Left colon (tissue), 2 donors: ENCODE data around the gene NEU4. TPM values are rescaled to one million over a fixed set of nuclear protein-coding genes. Genes with fewer than 3 reads are reported as not detected.
"Not testable (repeated sequence)": the region's sequence is repeated elsewhere in the genome, so short reads cannot be mapped to it uniquely, and the experiment has no call there.

Source experiments
- ATAC-seq: fragments of 200-7000 bp; cut with Tn5 transposase; one replicate; pipeline ENCODE4 v1.9.1; 2020; ENCODE audit warnings: mild to moderate bottlenecking, moderate library complexity
- DNase-seq, 2 donors: peaks; one replicate each; pipeline ENCODE4 v3.0.0-alpha.2; 2020
- intact Hi-C, 2 donors: fragments of 100-400 bp; cut with DNase I in 1 of 2; cut with micrococcal nuclease in 1 of 2; formaldehyde crosslinking; loops; one replicate each; pipeline versions ENCODE4 v1.11.2 to v1.14.0; 2022; cut with DNase I, micrococcal nuclease
- total RNA-seq, 2 donors: library from RNA; stranded (reverse); fragmentation: NEBNext Ultra II Directional; extraction: Animal tissue kit (Norgen Biotek cat#: 25700); gene quantifications; one replicate each; pipeline ENCODE4 v1.2.1, GENCODE V29; 2021
- donor health status: DM: no; HTN: no; CAD: no.
- donor health status: DM: yes; HTN: yes; CAD: no.

NEU4 gene
- total RNA-seq, 2 donors from 2014 or later, result 32.3 to 124 TPM

- peak; percentile 87 to 92 for DNase-seq
- intact Hi-C loops, result no loop called here
- ATAC-seq, result peak; percentile 62
Observed at GRCh38 chr2:241773511-241774418, 35.2 kb upstream of the NEU4 start.

DNA sequence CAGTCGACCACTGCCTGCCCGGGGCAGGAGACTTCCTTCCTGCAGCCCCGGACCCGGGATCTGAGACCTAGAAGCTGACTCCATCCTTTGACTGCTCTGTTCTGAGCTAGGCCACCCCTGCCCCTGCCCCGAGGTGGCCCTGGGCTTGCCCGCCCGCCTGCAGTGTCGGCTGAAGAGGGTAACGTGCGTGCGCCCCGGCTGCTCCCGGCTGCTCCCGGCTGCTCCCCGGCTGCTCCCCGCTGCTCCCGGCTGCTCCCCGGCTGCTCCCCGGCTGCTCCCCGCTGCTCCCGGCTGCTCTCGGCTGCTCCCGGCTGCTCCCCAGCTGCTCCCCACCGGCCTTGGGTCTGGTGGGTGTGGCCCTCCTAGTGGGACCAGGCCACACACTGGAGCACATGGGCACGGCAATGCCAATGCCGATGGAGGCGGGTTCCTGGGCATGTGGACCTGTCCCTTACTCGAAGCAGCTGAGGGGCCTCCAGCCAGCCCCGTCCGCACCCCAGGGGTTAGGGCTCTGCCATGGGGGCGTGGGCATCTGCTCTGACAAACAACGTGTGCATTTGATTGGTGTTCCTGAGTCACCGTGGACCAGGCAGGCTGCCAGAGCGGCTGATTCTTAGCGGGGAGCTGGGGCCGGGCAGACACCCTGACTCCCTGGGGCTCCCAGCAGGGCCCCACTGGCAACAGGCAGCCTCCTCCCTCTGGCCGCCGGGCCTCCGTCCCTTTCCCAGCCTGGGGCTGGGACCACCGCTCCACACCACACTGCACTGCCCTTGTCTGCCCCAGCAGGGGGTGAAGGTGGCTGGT lies 34.4 kb upstream of the NEU4 start:
- peak; percentile 72 to 88 for DNase-seq
- ATAC-seq, result peak; percentile 44
- intact Hi-C loops, result no loop called here

GRCh38 chr2:241775223-241776177 lies 33.5 kb upstream of the NEU4 start:
- ATAC-seq, result peak; percentile 10
- intact Hi-C loops, result no loop called here
- DNase-seq, result peak in 1 of 2 donors; percentile 43

DNA sequence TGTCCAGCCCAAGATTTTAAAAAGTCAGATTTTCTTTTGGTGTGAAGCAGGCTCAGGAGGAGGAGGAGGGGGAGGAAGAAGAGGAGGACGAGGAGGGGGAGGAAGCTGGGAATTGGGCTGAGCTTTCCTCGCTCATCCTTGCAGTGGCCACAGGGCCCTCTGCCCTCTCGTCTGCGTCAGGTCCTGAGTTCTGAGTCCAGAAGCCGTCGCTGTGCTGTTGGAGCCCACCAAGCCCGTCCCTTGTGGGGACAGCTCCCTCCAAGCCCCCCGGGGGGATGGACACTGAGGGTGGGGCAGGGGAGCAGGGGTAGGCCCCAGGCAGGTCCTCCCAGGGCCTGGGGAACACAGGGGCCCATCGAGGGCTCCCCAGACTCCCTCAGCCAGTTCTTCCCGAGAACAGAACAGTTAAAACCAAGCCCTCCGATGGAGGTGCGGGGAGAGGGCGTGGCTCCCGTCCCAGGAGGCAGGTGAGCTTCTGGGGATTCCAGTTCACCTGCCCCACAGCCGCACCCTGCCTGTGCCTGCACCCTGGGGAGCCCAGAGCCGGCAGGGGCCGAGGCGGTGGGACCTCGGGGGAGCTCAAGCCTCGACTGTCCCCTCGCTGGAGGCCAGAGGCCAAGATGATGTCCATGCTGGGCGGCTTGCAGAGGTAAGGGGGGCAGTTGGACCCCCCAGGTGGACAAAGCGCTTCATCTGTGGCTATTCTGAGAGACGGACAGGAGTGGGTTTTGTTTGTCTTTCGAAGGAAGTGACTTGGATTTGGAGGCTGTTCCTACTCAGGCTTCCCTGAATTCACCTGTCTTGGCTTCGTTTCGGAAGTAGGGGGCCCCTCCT lies 32.4 kb upstream of the NEU4 start, which contains the start of gene GAL3ST2:
Gene GAL3ST2, plus strand, starts transcription at position 487 of the 834 bp plus-strand sequence. Its CDS starts 134 bp downstream, at position 621.
- intact Hi-C loops, result no loop called here
- peak; percentile 73 to 84 for DNase-seq
- ATAC-seq, result peak; percentile 51

DNA sequence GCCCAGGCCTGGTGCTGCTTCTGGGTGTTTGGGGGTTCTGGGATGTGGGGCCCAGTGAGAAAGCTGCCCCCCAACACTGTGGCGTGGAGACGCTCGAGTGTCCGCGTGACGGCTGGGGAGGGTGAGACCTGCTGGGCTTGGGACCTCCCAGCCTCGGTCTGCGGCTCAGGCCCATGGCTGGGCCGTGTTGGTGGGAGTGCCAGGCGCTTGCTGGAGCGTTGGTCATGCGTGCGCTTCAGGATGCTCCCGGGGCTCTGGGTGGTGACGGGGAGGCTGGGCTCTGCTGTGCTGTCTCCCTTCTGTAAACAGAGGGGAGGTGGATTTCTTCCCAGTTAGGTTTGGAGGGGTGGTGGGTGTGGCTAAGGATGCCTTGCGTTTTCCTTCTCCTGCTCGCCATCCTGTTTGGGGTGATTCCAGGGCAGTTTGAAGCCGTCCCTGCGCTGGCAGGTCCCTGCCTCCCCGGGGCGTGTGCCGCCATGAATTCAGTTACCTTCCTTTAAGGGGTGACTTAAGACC lies 31.8 kb upstream of the NEU4 start:
- DNase-seq (no peak), ATAC-seq (peak; percentile 29)
- intact Hi-C loops, result no loop called here

DNA sequence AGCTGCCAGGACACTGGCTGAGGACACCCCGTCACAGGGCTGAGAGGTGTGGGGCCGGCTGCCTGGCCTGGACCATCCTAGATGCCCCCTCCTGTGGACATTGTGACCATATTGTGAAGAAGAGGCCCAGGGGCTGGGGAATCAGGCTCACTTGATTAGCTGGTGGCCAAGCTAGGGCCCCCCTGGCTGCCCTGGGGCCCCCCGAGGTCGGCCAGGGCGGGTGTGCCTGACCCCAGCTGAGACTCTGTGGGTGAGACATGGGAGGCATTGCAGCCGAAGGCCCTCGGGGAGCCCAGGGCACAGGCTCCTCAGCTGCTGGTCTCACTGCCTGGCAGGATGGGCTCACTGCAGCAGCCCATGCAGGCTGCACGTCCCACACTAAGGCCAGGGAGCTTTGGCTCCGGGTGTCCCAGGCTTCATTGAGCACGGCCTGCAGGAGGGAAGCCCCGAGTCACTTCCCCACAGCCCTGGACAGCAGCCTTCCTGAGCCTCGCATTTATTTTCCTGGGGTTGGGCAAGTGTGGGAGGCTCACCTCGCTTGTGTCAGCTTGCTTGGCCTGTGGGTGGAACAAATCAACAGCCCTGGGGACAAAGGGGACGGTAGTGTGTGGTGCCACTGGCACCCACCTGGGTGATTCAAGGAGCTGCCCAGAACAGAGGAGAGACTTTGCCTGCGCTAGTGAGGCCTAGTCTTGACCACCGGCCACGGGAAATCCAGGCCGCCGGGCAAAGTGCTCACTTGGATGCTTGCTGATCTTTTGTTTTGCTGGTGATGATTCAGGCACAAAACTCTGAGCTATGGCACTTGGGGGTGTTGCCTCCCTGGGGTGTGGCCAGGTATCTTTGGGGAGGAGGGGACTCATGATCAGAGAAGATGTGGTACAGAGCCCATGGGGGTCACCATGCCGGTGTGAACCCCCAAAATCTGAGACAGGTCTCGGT lies 31.0 kb upstream of the NEU4 start:
- ATAC-seq (peak; percentile 8), DNase-seq (no peak)
- intact Hi-C loops, result no loop called here

DNA sequence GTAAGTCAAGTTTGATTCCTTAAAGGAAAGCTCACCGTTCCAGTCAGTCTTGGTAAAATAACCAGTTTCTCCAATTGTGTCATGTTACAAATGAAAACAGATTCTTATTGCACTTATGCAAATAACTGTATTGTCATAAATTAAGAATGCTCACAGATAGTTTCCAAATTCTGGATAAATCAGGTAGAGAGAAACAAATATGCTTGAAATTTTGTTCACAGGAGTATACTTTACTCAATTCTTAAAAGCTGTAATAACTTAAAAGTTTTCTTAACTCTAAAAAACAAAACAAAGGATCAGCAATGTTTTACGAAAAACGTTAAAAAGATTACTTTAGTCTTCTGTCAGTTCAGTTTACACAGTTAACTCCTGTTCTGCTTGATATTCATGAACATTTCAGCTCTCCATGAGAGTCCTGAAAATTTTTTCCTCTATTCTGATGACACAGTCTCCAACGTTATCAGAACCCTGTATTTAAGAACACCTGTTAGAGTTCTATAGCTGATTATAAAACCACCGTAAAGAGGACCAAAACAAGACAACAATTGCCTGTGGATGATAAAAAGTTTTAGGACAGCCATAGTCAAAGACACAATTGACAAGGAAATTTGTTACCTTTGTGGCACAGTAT lies 27.9 kb upstream of the NEU4 start:
- no peak for ATAC-seq
- intact Hi-C loops, result no loop called here
- DNase-seq, result no peak

DNA sequence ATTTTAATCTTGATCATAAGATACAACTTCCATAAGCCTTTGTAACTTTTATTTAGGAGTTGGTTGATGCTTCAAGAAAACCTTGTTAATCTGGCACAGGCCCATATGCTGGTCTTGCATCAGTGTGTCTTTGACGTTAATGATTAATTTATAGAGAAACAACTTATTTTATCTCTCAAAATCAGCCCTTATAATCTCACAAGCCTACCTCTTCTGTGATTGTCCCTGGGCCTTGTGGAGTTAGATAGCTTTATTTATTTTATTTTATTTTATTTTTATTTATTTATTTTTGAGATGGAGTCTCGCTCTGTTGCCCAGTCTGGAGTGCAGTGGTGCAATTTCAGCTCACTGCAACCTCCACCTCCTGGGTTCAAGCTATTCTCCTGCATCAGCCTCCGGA lies 26.9 kb upstream of the NEU4 start:
- intact Hi-C loops, DNase-seq, ATAC-seq: not testable (repeated sequence)

- intact Hi-C loops, result no loop called here
- DNase-seq, result no peak
- no peak for ATAC-seq
Observed at GRCh38 chr2:241788135-241788534, 20.9 kb upstream of the NEU4 start.

DNA sequence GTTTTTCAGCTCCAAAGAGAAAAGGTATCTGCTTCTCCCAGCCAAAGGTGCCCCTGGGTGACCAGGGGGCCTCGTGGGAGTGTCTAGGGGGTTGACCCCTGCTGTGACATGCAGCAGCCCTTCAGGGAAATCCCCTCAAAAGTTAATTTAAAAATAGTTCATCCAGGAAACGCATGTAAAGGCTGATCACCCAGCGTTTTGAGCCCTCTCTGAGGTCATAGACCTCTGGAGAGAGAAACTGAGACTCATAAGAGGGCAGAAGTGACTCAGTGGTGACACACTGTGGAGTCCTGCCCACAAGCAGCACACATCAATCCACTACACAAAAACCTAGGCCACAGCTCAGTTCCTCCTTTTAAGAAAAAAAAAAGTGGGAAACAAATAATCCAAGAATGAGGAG lies 20.4 kb upstream of the NEU4 start:
- peak; percentile 44 for ATAC-seq
- DNase-seq, result no peak
- intact Hi-C loops, result no loop called here

GRCh38 chr2:241791385-241791784 lies 17.6 kb upstream of the NEU4 start:
- intact Hi-C loops, ATAC-seq: not testable (repeated sequence)
- peak in 1 of 2 donors; percentile 40 for DNase-seq

- intact Hi-C loops, result no loop called here
- no peak for DNase-seq
- ATAC-seq, result no peak
Observed at GRCh38 chr2:241793385-241793784, 15.6 kb upstream of the NEU4 start.

DNA sequence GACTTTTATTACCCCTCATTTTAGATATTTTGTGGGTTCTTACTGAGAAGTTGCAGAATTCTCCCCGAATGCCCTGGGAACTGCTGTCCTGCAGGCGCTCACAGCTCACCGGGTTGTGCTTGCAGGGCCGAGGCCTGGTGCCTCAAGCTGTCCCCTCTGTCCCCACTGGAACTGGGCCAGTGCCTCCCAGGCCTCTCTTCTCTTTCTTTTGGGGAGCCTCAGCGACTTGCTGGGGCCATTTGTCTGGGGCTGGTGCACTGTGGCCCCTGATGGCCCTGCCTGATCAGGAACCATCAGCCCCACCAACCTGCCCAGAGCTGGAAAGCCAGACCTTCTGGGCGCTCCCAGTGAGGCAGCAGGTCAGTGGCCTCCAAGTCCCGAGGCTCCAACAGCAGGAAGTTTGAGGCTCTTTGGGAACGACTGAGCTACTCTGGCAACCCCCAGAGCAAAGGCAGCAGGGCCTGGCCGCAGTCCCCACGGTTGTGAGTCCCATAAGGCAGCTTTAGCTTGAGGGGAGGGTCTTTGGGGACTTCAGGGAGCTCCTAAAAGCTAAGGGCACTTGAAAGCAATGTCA lies 14.7 kb upstream of the NEU4 start:
- DNase-seq, result peak; percentile 27 to 40
- intact Hi-C loops, result no loop called here

DNA sequence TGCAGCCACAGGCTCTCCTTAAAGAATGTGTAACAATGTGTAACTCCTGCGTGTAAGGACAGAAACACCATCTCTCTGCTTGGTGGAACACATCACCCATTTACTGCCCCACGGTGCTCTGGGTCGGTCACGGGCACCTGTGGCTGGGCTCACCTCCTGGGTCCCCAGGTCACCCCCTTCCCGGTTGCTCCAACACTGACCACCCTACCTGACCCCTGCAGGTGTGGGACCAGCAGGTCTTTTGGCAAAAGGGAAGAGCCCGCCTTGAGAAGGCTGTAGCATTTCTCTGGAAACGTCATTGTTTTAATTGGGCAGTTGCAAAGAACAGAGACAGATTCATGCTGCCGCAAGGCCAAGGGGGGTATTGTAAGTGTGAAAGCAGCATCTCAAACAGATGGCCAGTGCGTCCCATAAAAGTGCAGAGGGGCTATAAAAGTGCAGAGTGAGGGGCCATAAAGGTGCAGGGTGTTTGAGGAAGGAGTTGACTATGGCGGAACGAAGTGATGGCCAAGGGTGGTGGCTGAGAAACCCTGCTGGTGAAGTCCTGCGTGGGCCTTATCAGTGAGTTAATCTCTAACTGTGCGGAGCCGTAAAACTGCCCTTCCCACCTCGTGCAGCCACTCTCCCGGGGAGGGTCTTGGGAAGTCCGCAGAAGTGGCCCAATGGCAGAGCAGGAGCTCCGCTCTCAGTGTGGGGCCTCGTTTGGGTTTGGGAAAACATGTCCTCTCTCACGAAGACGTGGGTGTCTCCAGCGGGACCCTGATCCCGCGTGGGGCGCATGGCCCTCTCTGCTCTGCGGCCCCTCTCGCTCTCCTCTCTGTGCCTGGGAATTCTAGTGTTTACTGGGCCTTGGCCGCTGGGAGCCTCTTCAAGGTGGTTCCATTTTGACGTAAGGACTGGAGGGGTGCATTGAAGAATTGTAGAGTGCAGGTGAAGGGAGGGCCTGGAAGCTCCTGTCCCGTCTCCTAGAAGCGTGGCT lies 13.7 kb upstream of the NEU4 start:
- ATAC-seq (peak; percentile 75), DNase-seq (peak; percentile 81 to 93)
- intact Hi-C loops, result no loop called here

More for the DNA sequence above, 14.7 kb upstream of the NEU4 start:
- ATAC-seq, result peak; percentile 5
